HG03039 (cell line): ENCODE results near the gene DGKA.
"Not testable (repeated sequence)": the region's sequence is repeated elsewhere in the genome, so short reads cannot be mapped to it uniquely, and the experiment has no call there.

Experiments
- ATAC-seq: cut with Tn5 transposase; IDR thresholded peaks from one replicate; pipeline ENCODE4 v1.9.1; 2021; ENCODE audit warnings: mild to moderate bottlenecking, moderate library complexity; ENCODE audit not compliant: unreplicated experiment

DGKA gene

DNA sequence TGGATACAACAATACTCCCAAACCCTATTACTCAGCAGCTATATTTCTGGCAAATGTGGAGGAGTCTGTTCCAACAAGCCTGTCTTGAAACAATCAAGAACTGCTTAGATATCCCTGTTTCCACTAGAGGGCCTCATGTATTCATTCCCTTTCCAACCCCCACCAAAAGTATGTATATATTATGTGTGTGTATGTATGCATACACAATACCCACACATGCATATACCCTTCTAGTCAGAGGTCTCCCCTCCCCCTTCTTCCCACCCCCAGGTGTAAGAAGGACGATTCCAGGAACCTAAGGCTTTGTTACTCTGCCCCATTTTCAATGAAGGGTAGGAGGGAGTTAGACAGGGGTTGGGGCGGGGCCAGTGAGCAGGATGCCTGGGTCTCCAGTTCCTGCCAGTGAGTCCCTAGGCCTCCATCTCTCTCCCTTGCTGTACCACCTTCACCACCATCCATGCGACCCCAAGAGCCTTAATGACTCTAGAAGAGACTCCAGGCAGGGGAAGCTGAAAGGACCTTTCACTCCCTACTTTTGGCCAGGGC is at the start of gene DGKA:
Gene DGKA (plus strand): TSS at position 392 of the 546 bp plus-strand sequence. CDS start 5,342 bp downstream, outside the sequence.
- no peak for ATAC-seq

DNA sequence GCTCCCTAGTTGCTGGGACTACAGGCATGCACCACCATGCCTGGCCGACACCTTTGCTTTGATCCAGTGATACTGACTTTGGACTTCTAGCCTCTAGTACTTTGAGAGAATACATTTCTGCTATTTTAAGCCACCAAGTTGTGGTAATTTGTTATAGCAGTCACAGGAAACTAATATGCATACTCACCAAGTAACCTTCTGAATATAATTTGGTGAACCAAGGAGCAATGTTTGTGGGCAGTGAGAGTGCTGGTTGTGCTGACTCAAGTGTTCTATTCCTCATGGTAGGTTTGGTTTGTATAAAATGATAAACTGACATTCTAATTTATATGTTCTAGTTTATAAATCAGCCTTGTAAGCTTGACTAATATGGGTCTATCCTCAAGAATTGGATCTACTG is 45.8 kb upstream of the DGKA start:
- ATAC-seq: no peak

GRCh38 chr12:55891310-55891709 is 39.7 kb upstream of the DGKA start:
- no peak for ATAC-seq

- ATAC-seq: no peak
Measured at GRCh38 chr12:55893723-55894122, 37.2 kb upstream of the DGKA start.

DNA sequence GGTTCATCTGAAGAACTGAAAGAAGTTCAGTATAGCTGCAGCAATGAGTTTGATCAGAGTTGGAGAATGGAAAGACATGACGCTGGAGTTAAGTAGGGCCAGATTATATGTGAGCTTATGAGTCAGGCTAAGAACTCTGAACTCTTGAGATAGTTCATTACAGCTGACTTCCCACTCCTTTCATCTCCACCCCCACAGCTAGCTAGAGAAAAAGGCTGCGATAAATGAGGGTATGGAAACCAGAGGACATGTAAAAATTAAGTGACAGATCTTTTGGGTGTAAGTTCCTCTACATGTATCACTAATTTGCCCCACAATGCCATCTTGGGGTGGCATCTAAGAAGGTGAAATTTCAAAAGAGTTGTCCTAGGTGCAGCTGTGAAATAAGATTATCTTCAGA is 31.9 kb upstream of the DGKA start:
- no peak for ATAC-seq

DNA sequence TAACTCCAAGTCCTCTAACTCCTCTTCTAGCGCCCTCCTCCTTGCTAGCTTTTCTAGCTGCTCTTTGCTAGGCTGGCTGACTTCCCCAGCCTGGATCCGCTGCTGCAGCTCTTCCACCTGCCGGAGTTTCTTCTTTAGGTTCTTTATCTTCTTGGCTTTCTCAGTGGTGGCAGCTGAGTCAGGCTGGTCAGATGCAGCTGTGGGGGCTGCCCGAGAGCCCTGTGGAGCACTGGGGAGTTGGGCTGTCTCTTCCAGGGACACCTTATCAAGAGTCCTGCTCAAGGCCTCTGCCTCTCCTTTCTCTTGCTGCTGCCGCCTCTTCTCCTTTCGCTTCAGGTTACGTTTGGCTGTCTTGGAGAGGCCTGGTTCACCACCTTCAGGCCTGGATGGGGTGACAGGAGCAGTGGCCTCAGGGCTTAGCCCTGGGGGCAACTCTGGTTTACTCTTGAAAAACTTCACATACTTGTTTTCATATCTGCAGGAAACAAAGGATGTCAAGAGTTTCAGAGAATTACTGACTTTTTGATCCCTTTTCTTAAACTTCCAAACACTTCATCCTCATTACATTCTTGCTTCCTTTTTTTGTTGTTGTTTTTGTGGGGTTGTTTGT is 29.0 kb upstream of the DGKA start:
- ATAC-seq: no peak

- no peak for ATAC-seq
Measured at GRCh38 chr12:55906056-55906455, 24.9 kb upstream of the DGKA start.

- ATAC-seq: no peak
Measured at GRCh38 chr12:55908726-55909512, 22.0 kb upstream of the DGKA start.

DNA sequence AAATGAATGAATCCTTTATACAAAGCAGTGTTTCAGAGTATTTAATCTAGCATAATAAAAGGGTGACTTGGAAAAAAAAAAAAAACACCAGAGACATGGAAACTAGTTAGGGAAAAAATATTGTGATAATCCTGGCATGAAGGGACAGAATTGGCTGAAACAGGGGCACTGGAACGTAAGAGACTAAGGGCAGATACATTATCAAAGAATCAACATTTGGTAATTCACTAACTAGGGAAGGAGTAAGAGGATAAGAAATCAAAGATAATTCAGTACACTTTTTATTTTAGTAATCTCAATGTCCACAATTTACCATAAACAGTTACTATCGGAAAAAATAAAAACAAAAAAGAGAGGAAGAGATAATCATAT is 21.5 kb upstream of the DGKA start:
- ATAC-seq: no peak

DNA sequence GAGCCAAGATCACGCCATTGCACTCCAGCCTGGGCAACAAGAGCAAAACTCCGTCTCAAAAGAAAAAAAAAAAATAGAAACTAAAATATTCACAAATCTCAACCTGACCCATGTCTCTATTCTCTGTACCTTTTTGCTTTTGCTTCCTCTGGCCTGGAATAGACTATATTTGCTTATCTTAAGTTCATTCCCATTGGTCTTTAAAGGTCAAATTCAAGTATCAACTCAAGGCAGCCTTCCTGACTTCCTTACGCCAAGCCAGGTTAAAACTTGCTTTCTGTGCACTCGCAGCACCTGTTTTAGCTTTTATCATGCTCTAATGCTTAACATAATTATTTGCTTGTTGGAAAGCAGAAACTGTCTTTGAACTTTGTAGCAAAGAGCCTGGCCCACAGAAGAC is 18.1 kb upstream of the DGKA start:
- no peak for ATAC-seq

GRCh38 chr12:55915482-55915859 is 15.5 kb upstream of the DGKA start:
- ATAC-seq: no peak

DNA sequence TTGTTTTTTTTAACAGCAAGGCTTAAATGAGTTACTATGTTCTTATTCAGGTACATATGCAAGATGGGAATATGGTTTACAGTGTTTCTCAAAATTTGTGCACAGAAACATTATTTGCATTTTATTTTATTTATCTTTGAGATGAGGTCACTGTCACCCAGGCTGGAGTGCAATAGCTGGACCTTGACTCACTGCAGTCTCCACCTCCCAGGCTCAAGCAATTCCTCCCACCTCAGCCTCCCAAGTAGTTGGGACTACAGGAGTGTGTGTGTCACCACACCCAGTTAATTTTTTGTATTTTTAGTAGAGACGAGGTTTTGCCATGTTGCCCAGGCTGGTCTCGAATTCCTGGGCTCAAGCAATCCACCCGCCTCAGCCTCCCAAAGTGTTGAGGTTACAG is 11.9 kb upstream of the DGKA start:
- not testable (repeated sequence) for ATAC-seq

GRCh38 chr12:55922126-55922525 is 8.8 kb upstream of the DGKA start:
- no peak for ATAC-seq

DNA sequence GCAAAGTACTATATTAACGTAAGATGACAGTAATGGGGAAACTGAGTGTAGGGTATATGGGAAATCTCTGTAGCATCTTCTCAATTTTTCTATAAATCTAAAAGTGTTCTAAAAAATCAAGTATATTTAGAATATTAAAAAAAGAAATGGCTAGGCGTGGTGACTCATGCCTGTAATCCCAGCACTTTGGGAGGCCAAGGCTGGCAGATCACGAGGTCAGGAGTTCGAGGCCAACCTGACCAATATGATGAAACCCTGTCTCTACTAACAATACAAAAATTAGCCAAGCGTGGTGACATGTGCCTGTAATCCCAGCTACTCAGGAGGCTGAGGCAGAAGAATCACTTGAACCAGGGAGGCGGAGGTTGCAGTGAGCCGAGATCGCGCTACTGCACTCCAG is 7.3 kb upstream of the DGKA start:
- not testable (repeated sequence) for ATAC-seq

- no peak for ATAC-seq
Measured at GRCh38 chr12:55925371-55925770, 5.6 kb upstream of the DGKA start.

- ATAC-seq: no peak
Measured at GRCh38 chr12:55925870-55926737, 4.9 kb upstream of the DGKA start.

- peak; percentile 40 for ATAC-seq
Measured at GRCh38 chr12:55926738-55927587, 4.0 kb upstream of the DGKA start.

GRCh38 chr12:55927588-55928502 is 3.1 kb upstream of the DGKA start, which contains the start of gene PYM1:
TSS of gene PYM1 (minus strand) at chr12:55927894. CDS start at chr12:55927761, 133 bp downstream.
- peak; percentile 36 for ATAC-seq

- no peak for ATAC-seq
Measured at GRCh38 chr12:55929306-55929791, 1.6 kb upstream of the DGKA start.
